Breast epithelium (tissue), 3 donors: Measurements from ENCODE around the gene CYP2U1.

ENCODE experiments used
- POLR2A ChIP-seq: fragments of 450-650 bp; IDR thresholded peaks from one replicate; pipeline ENCODE4 v1.6.1; 2016; ENCODE audit warnings: antibody characterized with exemption, mild to moderate bottlenecking, moderate library complexity
- TF ChIP-seq, protein P1 (sequence below), 3 donors: fragments of 450-650 bp; IDR thresholded peaks; one replicate each; pipeline ENCODE4 v1.5.1; 2016 to 2017; ENCODE audit warnings: antibody characterized with exemption in 3 of 3, mild to moderate bottlenecking in 3 of 3, moderate library complexity in 3 of 3

GRCh38 chr4:107989162-107989536 lies 57.8 kb downstream of the CYP2U1 start:
- no peak for TF ChIP-seq POLR2A
- TF ChIP-seq, protein P1, sequence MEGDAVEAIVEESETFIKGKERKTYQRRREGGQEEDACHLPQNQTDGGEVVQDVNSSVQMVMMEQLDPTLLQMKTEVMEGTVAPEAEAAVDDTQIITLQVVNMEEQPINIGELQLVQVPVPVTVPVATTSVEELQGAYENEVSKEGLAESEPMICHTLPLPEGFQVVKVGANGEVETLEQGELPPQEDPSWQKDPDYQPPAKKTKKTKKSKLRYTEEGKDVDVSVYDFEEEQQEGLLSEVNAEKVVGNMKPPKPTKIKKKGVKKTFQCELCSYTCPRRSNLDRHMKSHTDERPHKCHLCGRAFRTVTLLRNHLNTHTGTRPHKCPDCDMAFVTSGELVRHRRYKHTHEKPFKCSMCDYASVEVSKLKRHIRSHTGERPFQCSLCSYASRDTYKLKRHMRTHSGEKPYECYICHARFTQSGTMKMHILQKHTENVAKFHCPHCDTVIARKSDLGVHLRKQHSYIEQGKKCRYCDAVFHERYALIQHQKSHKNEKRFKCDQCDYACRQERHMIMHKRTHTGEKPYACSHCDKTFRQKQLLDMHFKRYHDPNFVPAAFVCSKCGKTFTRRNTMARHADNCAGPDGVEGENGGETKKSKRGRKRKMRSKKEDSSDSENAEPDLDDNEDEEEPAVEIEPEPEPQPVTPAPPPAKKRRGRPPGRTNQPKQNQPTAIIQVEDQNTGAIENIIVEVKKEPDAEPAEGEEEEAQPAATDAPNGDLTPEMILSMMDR (IDR thresholded peaks at IDR 0.05) = no peak
